Stimulated activated CD4-positive, alpha-beta T cell treated with anti-CD3 and anti-CD28 coated beads, Interleukin-15, amount 100 ng/mL, for 24 hours (primary cell): ENCODE results near the gene DMD.

Source experiments
- DNase-seq: peaks from one replicate; pipeline ENCODE4 v3.0.0-alpha.2; 2020

Gene DMD

GRCh38 chrX:31252133-31252532 lies 1959.2 kb downstream of the DMD start:
- DNase-seq, result no peak

DNA sequence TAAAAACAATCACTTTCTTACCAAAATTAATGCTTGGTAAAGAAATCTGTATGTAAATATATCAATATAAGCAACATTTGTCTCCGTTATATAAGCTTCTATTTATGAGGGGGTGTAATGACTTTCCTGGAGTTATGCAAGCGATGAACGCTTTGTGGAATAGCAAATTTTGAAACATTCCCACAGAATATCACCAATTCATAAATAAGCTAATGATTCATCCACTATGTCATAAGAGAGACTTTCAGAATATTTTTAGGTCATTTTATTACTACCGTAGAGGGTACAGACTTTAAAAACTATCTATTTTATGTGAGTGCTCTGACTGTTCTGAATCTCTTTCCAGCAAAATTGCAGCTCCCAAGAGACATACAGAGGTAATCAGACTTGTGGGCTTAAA lies 1960.0 kb downstream of the DMD start:
- no peak for DNase-seq

GRCh38 chrX:31245714-31246113 lies 1965.6 kb downstream of the DMD start:
- DNase-seq, result no peak

GRCh38 chrX:31243804-31244203 lies 1967.5 kb downstream of the DMD start:
- no peak for DNase-seq

DNA sequence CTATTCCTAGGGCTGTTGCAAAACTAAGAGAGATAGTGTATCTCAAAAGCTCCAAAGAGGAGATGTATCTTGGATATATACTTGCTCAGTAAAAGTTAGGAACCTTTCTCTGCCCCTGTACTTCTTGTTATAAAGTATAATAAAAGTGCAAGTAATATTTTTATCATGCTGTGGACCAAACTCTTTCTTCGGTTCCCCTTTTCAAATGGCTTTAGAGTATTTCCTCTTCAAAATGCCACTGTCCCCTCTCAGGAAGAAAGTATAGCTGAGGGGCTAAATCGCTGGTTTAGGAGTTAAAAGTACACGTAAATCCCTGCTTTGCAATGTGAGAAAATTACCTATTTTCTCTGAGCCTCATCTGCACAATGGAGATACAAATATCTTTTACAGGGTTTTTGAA lies 1970.4 kb downstream of the DMD start:
- DNase-seq, result no peak

- no peak for DNase-seq
These were observed 1974.2 kb downstream of the DMD start for GRCh38 chrX:31237189-31237588.

DNA sequence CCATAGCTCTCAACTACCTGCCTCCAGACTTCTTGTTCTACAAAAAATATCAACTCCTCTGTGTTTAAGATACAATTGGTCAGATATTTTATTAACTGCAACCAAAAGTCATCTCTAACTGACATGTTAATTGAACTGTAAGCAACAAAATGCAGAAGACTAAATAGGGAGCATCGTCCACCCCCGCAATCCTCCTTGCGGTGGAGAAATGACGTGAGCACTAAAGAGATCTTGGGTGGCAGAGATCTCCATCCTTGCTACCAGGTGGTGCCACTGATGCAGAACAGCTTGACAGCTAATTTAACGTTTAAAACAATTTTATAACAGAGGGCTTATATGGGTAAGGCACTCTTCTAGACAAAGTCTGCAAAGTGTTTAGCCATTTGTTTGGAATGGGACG lies 1975.1 kb downstream of the DMD start:
- no peak for DNase-seq

DNA sequence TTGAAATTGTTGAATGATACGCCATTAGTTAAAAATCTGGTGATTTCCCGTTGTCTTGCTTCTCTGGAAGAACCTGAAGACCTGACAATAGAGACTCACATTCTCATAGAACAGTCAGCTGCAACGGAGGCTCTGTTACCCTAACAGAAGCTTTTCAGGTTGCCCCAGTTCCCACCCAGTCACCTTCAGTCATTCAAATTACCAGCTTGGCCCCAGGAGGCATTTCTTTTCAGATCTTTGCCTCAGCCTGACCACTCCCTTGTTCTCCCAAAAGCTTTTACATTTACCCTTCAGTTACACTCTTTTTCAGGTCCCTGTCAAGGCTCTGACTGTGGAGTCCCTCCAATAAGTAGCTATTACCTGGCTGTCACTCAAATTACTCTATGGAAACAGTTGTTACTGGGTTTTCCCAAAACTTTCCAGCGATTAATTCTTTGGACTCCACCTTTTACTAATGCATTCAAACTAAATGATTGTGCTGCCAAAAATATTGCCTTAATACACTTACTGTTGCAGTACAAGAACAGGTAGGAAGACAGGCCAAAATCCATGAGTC lies 1977.3 kb downstream of the DMD start:
- no peak for DNase-seq

DNA sequence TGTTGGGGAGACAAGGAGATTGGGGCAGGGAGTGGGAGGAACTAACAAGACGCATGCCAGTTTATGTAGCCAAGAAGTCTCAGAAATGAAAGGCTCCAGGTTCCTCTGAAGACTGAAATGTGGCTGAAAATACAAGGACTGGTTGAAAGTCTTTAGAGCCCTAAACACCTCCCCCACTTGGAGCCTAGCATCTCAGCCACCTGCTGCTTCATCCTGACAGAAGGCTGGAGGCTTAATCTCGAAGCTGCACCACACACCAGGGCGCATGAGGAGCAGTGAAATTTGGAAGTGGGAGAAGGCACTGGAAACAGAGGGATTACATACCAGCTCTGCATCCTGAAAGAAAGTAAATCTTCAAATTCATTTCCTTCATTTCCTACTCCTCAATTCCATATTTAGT lies 1978.8 kb downstream of the DMD start:
- no peak for DNase-seq

GRCh38 chrX:31228909-31229308 lies 1982.4 kb downstream of the DMD start:
- DNase-seq, result no peak

DNA sequence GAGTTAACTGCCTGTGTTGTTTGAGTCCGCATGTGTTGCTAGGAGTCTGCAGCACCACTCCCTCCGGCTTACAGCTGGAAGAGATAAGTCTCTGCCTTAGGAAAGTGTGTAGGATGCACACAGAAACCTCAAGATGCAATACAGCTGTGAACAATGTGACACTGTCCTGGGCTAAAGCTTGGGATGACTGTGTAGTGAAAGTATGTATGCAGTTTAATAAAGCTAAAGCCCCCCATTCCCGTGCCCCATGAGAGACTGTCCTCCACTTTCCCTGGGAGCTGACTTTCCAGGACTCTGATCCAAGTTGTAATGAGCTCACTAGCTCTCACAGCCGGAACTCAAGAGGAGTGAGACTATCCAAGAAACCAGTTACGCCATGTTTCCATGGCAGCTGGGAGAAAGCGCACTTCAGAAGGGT lies 1982.9 kb downstream of the DMD start:
- no peak for DNase-seq

DNA sequence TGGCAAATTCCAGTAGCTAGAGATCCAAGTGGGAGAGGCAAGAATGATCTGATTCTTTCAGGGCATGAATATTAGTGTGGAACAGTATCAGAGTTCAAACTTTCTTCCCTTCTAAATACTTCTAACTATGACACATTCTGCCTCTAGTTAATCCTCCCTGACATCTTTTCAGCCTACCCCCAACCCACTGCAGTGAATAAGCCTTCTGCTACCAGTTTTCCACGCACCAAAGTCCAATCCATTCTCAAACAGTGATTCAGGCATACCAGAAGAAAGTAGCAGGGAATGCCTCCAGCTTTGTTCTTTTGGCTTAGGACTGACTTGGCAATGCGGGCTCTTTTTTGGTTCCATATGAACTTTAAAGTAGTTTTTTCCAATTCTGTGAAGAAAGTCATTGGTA lies 1984.1 kb downstream of the DMD start:
- DNase-seq, result no peak

- DNase-seq, result no peak
These were observed 1985.5 kb downstream of the DMD start for GRCh38 chrX:31225819-31226218.

DNA sequence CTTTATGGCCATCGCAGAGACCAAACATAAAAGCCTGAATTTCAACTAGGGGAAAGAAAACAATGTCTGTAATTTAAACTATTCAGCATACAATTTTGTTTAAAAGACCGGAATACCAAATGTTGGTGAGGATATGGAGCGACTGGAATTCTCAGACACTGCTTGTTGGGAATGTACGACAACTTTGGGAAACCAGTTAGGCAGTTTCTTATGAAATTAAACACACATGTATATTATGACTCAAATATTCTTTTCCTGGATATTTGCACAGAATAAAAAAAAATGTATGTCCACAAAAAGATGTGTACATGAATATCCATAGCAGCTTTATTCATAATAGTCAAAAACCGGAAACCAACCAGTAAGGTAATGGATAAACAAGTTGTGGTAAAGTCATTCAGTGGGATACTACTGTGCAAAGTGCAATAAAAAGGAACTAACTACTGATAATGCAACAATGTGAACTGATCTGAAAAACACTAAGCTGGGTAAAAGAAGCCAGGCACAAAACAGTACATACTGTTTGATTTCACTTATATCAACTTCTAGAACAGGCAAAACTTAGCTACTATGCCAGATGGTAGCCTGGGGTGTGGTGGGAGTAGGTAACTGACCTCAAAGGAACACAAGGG lies 1986.9 kb downstream of the DMD start:
- DNase-seq, result no peak

GRCh38 chrX:31223817-31224216 lies 1987.5 kb downstream of the DMD start:
- DNase-seq, result no peak

DNA sequence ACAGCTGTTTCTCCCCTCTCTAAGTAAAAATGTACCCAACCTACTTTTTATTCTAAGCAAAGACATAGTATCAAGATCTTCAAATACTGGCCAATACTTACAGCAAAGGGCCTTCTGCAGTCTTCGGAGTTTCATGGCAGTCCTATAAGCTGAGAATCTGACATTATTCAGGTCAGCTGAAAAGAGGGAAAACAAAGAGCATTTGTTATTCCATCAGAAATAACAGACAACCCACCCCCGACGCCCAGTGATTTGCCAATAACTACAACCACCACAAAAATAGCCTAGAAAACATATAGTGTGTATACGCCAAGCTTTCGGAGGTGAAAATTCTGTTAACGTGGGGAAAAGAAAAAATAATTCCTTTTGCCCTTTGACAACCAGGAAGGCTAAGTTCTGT lies 1988.4 kb downstream of the DMD start:
- no peak for DNase-seq

DNA sequence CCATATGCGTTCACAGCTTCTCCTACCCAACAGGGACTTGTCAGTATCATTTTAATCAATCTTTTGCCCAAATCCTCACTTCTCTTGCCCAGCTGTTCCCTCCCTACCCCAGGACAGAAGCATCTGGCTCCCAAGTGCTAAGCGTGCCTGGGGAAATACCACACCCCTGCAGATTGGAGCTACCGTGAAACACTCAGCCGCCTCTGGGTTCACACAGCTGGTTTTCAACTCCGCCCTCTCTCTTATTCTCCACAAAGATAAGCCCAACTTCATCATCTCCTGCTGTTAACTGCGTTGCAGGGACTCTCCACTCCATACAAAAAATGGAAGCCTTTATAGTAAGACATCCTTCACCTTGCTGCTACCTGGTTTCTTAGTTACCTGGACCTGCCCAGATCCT lies 1992.2 kb downstream of the DMD start:
- DNase-seq, result no peak

GRCh38 chrX:31217084-31217483 lies 1994.3 kb downstream of the DMD start:
- no peak for DNase-seq

DNA sequence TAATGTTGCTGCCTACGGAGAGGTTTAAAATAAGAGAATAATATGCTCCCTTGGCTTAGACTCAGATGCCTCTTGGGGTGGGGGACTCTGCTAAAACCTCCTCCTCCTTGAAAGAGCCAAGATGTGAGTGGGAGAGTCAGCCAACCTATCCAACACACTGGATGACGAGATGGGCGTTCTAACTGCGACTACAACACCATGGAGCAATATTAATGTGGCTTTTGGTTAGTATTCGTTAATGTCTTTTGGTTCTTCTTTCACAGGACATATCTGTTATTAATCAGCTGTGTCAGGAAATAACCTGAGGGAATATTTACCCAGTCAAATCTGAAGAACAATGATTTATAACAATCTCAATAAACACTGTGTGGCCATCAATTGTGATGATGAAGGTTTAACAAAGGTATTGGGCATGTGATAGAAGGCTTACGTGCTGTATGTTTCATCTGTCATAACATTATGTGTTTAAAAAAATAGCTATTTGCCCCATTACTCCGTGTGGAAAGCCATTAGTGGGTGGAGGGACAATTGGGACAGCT lies 1996.0 kb downstream of the DMD start:
- DNase-seq, result no peak

DNA sequence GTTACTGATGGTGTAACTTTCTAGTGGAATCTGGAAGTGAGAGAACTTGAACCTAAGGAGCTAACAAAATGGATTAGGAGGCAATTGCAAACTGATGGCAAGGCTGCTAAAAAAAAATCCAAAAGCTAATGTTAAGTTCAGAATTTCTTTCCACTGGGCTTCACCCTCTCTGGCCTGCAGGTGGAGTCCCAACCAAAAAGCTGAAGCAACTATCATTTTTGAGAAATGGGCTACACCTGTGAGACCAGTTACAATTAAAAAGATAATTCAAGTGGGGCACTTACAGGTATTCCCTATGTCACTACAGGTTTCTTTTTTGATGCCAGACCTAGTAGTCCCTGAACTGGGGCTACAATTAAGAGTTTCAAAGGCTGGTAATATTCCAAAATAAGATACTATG lies 1997.4 kb downstream of the DMD start:
- peak; percentile 11 for DNase-seq

GRCh38 chrX:31212856-31213748 lies 1998.2 kb downstream of the DMD start:
- no peak for DNase-seq

GRCh38 chrX:31209005-31209628 lies 2002.2 kb downstream of the DMD start:
- no peak for DNase-seq

DNA sequence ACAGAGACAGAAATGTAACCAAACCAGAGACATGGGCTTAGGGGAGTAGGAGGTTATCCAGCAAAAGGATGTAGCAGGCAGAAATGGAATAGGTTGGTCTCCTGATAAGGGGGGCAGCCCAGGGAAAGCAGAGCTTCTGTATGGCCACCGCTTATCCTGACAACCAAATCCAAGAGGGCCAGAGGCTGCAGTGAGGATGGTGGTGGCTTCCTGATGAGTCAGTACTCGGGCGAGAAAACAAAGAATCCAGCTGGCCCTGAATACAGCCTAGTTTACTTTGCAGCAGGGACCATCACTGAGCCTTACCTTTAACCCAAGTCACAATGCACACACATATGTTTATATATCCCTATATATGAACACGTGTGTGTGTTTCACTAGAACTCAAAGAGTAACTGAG lies 2009.8 kb downstream of the DMD start:
- DNase-seq, result no peak

- no peak for DNase-seq
These were observed 2010.9 kb downstream of the DMD start for GRCh38 chrX:31200430-31200829.
